ENCODE data around the gene UBXN6. TPM values are rescaled to one million over a fixed set of nuclear protein-coding genes. Genes with fewer than 3 reads are reported as not detected.

UBXN6 gene
- total RNA-seq, 1 donor from 2014 or later, result 49.5 TPM

GRCh38 chr19:4431808-4432674, 25.6 kb downstream of the UBXN6 start:
- Mint-ChIP-seq H3K27ac (no peak overlapping the region), H3K9me3 (no peaks in the 10 kb centered on the region), H3K27me3 (ENCODE audit: insufficient read depth) (no peaks in the 10 kb centered on the region), H3K4me3 (no peak overlapping the region), H3K36me3 (ENCODE audit: low read depth) (peaks cover 39% of the 10 kb centered on the region), H3K4me1 (ENCODE audit: low read depth) (peaks cover 4% of the 10 kb centered on the region)
- intact Hi-C loops (cut with micrococcal nuclease), result no loop called here
- no peak for DNase-seq (ENCODE audit: low spot score)

DNA sequence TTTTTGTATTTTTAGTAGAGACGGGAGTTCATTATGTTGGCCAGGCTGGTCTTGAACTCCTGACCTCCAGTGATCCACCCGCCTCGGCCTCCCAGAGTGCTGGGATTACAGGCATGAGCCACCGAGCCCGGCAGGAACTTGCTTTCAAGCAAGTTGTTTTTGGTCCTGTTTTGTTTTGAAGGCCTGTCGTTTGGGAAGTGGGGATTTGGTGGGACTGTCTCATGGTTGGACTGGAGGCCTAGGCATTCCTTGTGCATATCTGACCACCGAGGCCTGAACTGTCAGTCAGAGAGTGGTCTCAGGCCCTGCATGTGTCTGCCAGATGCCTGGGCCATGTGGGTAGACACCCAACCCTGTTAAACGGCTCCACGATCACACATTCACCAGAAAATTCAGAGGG, 26.3 kb downstream of the UBXN6 start:
- Mint-ChIP-seq H3K4me1 (ENCODE audit: low read depth) (peaks cover 4% of the 10 kb centered on the region), H3K4me3 (no peak overlapping the region), H3K36me3 (ENCODE audit: low read depth) (peaks cover 39% of the 10 kb centered on the region), H3K27me3 (ENCODE audit: insufficient read depth) (no peaks in the 10 kb centered on the region), H3K27ac (no peak overlapping the region), H3K9me3 (no peaks in the 10 kb centered on the region)
- intact Hi-C loops (cut with micrococcal nuclease), result no loop called here
- no peak for DNase-seq (ENCODE audit: low spot score)

DNA sequence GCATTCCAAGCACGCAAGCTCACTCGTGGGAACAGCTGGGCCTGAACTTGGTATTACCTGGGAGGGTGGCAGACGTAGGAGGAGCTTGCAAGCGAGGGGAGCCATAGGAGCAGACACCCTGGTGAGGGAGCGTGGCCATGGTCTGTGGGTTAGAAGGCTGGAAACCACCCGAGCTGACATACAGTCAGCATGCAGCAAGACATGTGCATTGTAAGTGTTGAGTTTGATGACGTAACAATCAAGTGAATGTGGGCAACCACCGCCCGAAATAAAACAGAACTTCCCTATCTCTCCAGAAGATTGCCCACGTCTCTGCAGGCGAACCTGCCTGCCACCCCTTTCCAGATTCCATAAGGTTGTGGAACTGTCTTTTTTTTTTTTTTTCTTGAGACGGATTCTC, 26.8 kb downstream of the UBXN6 start:
- no peaks in the 10 kb centered on the region for H3K27me3 Mint-ChIP-seq (ENCODE audit: insufficient read depth)
- peaks cover 41% of the 10 kb centered on the region for H3K36me3 Mint-ChIP-seq (ENCODE audit: low read depth)
- H3K9me3 Mint-ChIP-seq, result no peaks in the 10 kb centered on the region
- peaks cover 4% of the 10 kb centered on the region for H3K4me1 Mint-ChIP-seq (ENCODE audit: low read depth)
- intact Hi-C loops (cut with micrococcal nuclease), result no loop called here
- DNase-seq (ENCODE audit: low spot score), result no peak
- peak overlapping the region; percentile 13 for H3K27ac Mint-ChIP-seq
- H3K4me3 Mint-ChIP-seq, result no peak overlapping the region

GRCh38 chr19:4429771-4430171, 27.8 kb downstream of the UBXN6 start:
- intact Hi-C loops (cut with micrococcal nuclease), result no loop called here
- H3K9me3 Mint-ChIP-seq, result no peaks in the 10 kb centered on the region
- no peak overlapping the region for H3K27ac Mint-ChIP-seq
- no peaks in the 10 kb centered on the region for H3K27me3 Mint-ChIP-seq (ENCODE audit: insufficient read depth)
- DNase-seq (ENCODE audit: low spot score), result no peak
- no peak overlapping the region for H3K4me3 Mint-ChIP-seq
- H3K36me3 Mint-ChIP-seq (ENCODE audit: low read depth), result peaks cover 38% of the 10 kb centered on the region
- peaks cover 4% of the 10 kb centered on the region for H3K4me1 Mint-ChIP-seq (ENCODE audit: low read depth)

GRCh38 chr19:4429256-4429655, 28.3 kb downstream of the UBXN6 start:
- H3K27me3 Mint-ChIP-seq (ENCODE audit: insufficient read depth), result no peaks in the 10 kb centered on the region
- no peaks in the 10 kb centered on the region for H3K9me3 Mint-ChIP-seq
- no peak overlapping the region for H3K27ac Mint-ChIP-seq
- intact Hi-C loops (cut with micrococcal nuclease), result no loop called here
- no peak for DNase-seq (ENCODE audit: low spot score)
- peaks cover 33% of the 10 kb centered on the region for H3K36me3 Mint-ChIP-seq (ENCODE audit: low read depth)
- H3K4me3 Mint-ChIP-seq, result no peak overlapping the region
- H3K4me1 Mint-ChIP-seq (ENCODE audit: low read depth), result no peaks in the 10 kb centered on the region

GRCh38 chr19:4428326-4428975, 29.1 kb downstream of the UBXN6 start:
- Mint-ChIP-seq H3K27ac (no peak overlapping the region), H3K4me1 (ENCODE audit: low read depth) (no peaks in the 10 kb centered on the region), H3K9me3 (no peaks in the 10 kb centered on the region), H3K4me3 (no peak overlapping the region), H3K36me3 (ENCODE audit: low read depth) (peaks cover 37% of the 10 kb centered on the region), H3K27me3 (ENCODE audit: insufficient read depth) (no peaks in the 10 kb centered on the region)
- intact Hi-C loops (cut with micrococcal nuclease), result no loop called here
- DNase-seq (ENCODE audit: low spot score), result no peak

GRCh38 chr19:4425537-4425936, 32.1 kb downstream of the UBXN6 start:
- intact Hi-C loops (cut with micrococcal nuclease), result no loop called here
- no peak for DNase-seq (ENCODE audit: low spot score)
- peaks cover 33% of the 10 kb centered on the region for H3K36me3 Mint-ChIP-seq (ENCODE audit: low read depth)
- no peaks in the 10 kb centered on the region for H3K9me3 Mint-ChIP-seq
- H3K4me1 Mint-ChIP-seq (ENCODE audit: low read depth), result no peaks in the 10 kb centered on the region
- no peaks in the 10 kb centered on the region for H3K27me3 Mint-ChIP-seq (ENCODE audit: insufficient read depth)
- no peak overlapping the region for H3K27ac Mint-ChIP-seq
- no peak overlapping the region for H3K4me3 Mint-ChIP-seq

DNA sequence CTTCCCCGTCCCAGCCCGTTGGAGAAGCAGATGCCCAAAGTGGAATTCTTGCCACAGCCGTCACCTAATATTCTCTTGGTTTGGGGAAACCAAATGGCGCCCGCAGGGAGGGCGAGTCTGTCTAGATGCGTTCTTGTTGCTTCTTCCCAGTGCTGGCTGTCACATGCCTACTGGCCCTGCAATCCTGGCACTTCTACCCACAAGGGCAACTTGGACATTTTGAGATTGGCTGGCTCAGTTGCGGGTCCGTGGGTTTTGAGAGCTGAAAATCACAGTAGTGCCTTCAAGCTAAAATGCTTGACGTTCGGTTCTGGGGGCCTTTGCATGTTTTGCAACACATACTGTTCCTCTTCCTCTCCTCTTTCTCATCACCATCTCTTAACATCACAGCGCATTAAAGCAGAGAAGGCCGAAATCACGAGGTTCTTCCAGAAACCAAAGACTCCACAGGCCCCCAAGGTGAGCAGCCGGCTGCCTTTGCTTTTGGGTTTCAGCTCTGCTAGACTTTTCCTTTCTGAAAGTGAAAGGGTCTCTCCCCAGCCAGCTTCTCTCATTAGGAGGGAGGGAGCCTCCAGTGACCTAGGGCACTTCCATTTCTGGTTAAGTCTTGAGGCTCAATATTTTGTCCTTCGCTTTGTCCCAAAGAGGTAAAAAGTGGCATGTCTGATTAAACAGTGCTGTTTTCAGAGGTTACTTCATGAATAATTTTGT, 34.0 kb downstream of the UBXN6 start:
- H3K9me3 Mint-ChIP-seq, result no peaks in the 10 kb centered on the region
- intact Hi-C loops (cut with micrococcal nuclease), result no loop called here
- no peaks in the 10 kb centered on the region for H3K27me3 Mint-ChIP-seq (ENCODE audit: insufficient read depth)
- H3K4me3 Mint-ChIP-seq, result no peak overlapping the region
- no peak for DNase-seq (ENCODE audit: low spot score)
- peaks cover 23% of the 10 kb centered on the region for H3K36me3 Mint-ChIP-seq (ENCODE audit: low read depth)
- no peaks in the 10 kb centered on the region for H3K4me1 Mint-ChIP-seq (ENCODE audit: low read depth)
- no peak overlapping the region for H3K27ac Mint-ChIP-seq

- intact Hi-C loops (cut with micrococcal nuclease), result no loop called here
- no peaks in the 10 kb centered on the region for H3K27me3 Mint-ChIP-seq (ENCODE audit: insufficient read depth)
- H3K4me1 Mint-ChIP-seq (ENCODE audit: low read depth), result no peaks in the 10 kb centered on the region
- H3K27ac Mint-ChIP-seq, result no peak overlapping the region
- H3K4me3 Mint-ChIP-seq, result no peak overlapping the region
- DNase-seq (ENCODE audit: low spot score), result no peak
- no peaks in the 10 kb centered on the region for H3K9me3 Mint-ChIP-seq
- peaks cover 24% of the 10 kb centered on the region for H3K36me3 Mint-ChIP-seq (ENCODE audit: low read depth)
Measured at GRCh38 chr19:4416268-4416667, 41.3 kb downstream of the UBXN6 start.

DNA sequence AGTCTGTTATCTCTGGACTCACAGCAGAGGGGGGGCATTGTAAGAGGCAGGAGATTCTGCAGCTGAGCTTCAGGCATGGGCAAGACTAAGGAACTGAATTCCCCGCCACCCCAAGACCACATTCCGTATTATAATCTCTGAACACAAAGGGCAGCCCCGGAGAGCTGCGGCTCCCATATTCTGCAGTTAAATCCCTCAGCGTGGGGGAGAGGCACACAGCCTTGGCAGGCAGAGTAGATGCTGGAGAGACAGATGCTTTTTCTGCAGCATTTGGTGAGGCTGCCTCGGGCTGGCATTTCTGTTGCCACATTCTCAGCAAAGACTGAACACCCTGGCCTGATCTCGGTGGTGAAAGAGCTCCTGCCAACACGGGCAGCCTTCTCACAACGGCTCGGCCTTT, 42.2 kb downstream of the UBXN6 start:
- H3K36me3 Mint-ChIP-seq (ENCODE audit: low read depth), result peaks cover 24% of the 10 kb centered on the region
- intact Hi-C loops (cut with micrococcal nuclease), result no loop called here
- H3K9me3 Mint-ChIP-seq, result no peaks in the 10 kb centered on the region
- H3K27me3 Mint-ChIP-seq (ENCODE audit: insufficient read depth), result no peaks in the 10 kb centered on the region
- H3K27ac Mint-ChIP-seq, result no peak overlapping the region
- no peak for DNase-seq (ENCODE audit: low spot score)
- no peak overlapping the region for H3K4me3 Mint-ChIP-seq
- no peaks in the 10 kb centered on the region for H3K4me1 Mint-ChIP-seq (ENCODE audit: low read depth)

- no peak overlapping the region for H3K27ac Mint-ChIP-seq
- no peaks in the 10 kb centered on the region for H3K4me1 Mint-ChIP-seq (ENCODE audit: low read depth)
- no peak overlapping the region for H3K4me3 Mint-ChIP-seq
- DNase-seq (ENCODE audit: low spot score), result no peak
- H3K27me3 Mint-ChIP-seq (ENCODE audit: insufficient read depth), result no peaks in the 10 kb centered on the region
- intact Hi-C loops (cut with micrococcal nuclease), result no loop called here
- no peaks in the 10 kb centered on the region for H3K9me3 Mint-ChIP-seq
- peaks cover 23% of the 10 kb centered on the region for H3K36me3 Mint-ChIP-seq (ENCODE audit: low read depth)
Measured at GRCh38 chr19:4414800-4415321, 42.7 kb downstream of the UBXN6 start.

- intact Hi-C loops (cut with micrococcal nuclease), result no loop called here
- no peak overlapping the region for H3K4me3 Mint-ChIP-seq
- peaks cover 23% of the 10 kb centered on the region for H3K36me3 Mint-ChIP-seq (ENCODE audit: low read depth)
- no peaks in the 10 kb centered on the region for H3K4me1 Mint-ChIP-seq (ENCODE audit: low read depth)
- H3K9me3 Mint-ChIP-seq, result no peaks in the 10 kb centered on the region
- no peak overlapping the region for H3K27ac Mint-ChIP-seq
- no peaks in the 10 kb centered on the region for H3K27me3 Mint-ChIP-seq (ENCODE audit: insufficient read depth)
- DNase-seq (ENCODE audit: low spot score), result no peak
Measured at GRCh38 chr19:4414144-4414799, 43.3 kb downstream of the UBXN6 start.
